ENCODE data around the gene MRPL1. TPM values are rescaled to one million over a fixed set of nuclear protein-coding genes. Genes with fewer than 3 reads are reported as not detected.

The MRPL1 gene
- total RNA-seq, 2 donors from 2014 or later = 12.2 to 23.4 TPM

DNA sequence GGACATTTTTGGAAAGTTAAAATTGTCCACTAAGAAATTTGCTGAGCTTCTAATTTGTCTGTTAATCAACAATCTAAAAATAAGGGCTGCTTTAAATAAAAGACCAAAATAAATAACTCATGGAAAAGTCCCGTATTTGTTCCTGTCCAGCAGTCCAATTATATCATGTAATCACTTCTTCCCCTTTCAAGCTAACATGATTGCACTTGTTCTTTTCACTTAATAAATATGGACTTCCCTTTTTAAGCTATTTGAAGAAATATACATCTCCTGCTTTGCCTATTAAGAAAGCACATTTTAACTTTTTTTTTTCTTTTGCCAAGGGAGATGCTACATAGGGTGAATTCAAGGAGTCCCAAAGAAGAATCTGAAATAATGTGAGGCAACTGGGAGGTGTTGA lies 138.9 kb downstream of the MRPL1 start:
- TF ChIP-seq, protein P1, sequence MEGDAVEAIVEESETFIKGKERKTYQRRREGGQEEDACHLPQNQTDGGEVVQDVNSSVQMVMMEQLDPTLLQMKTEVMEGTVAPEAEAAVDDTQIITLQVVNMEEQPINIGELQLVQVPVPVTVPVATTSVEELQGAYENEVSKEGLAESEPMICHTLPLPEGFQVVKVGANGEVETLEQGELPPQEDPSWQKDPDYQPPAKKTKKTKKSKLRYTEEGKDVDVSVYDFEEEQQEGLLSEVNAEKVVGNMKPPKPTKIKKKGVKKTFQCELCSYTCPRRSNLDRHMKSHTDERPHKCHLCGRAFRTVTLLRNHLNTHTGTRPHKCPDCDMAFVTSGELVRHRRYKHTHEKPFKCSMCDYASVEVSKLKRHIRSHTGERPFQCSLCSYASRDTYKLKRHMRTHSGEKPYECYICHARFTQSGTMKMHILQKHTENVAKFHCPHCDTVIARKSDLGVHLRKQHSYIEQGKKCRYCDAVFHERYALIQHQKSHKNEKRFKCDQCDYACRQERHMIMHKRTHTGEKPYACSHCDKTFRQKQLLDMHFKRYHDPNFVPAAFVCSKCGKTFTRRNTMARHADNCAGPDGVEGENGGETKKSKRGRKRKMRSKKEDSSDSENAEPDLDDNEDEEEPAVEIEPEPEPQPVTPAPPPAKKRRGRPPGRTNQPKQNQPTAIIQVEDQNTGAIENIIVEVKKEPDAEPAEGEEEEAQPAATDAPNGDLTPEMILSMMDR (IDR thresholded peaks at IDR 0.05) = no peak
- TF ChIP-seq POLR2A (IDR thresholded peaks at IDR 0.05) = no peak
- no peaks in the 10 kb centered on the region for H3K36me3 ChIP-seq (replicated peaks in 1 of 2; ENCODE audit: insufficient read depth in 1 of 2, low read depth in 2 of 2)
- WGBS, 2 donors = 26 to 38% methylated on average over 1 of the region's 1 CpG
- H3K4me1 ChIP-seq = no peaks in the 10 kb centered on the region
- DNase-seq (no peak), ATAC-seq (no peak)
- H3K4me3 ChIP-seq = no peak overlapping the region
- no peaks in the 10 kb centered on the region for H3K27me3 ChIP-seq
- no peaks in the 10 kb centered on the region for H3K9me3 ChIP-seq
- intact Hi-C loops (cut with DNase I) = no loop called here
- H3K27ac ChIP-seq = no peak overlapping the region

DNA sequence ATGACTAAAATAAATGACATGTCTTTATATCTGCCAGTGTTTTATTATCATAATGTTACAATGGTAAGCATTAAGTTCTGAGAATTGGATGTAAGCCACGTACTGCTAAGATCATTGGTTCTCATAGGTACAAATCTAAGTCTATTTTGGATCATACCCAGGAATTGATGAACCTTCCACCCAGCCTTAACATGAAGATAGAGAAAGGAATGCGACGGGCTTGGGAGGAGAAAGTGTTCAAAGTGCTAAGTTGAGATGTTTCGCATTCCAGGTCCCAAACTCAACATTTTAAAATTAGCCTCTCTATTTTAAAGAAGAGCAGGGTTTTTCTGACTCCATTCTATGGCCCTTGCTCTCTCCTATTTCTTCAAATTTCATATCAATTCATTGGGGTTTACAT lies 139.6 kb downstream of the MRPL1 start:
- intact Hi-C loops (cut with DNase I) = no loop called here
- no peak for TF ChIP-seq POLR2A (IDR thresholded peaks at IDR 0.05)
- TF ChIP-seq, protein P1 (IDR thresholded peaks at IDR 0.05) = no peak
- Histone ChIP-seq H3K27me3 (no peaks in the 10 kb centered on the region), H3K36me3 (replicated peaks in 1 of 2; ENCODE audit: insufficient read depth in 1 of 2, low read depth in 2 of 2) (no peaks in the 10 kb centered on the region), H3K4me1 (no peaks in the 10 kb centered on the region), H3K9me3 (no peaks in the 10 kb centered on the region), H3K4me3 (no peak overlapping the region), H3K27ac (no peak overlapping the region)
- no peak for DNase-seq
- ATAC-seq = no peak
- WGBS, 2 donors = 47 to 58% methylated on average over 4 of the region's 4 CpGs

Small RNA genes lying within 50 kb of the gene (small RNA-seq; reads per million reads assigned to genes)
- gene AC112225.1 = not detected

Other genes starting within 250 kb of the MRPL1 start
- gene CNOT6L, start 43.5 kb upstream of the MRPL1 start, total RNA-seq = 10 to 100 TPM; 17.5 to 19.2 TPM
- 10 to 100 TPM; 22.6 to 24.4 TPM for gene FRAS1, start 194.5 kb downstream of the MRPL1 start, total RNA-seq

All from body of pancreas (tissue), 4 donors.